Gastroesophageal sphincter (tissue), 4 donors: ENCODE data around the gene EXOC3L4. TPM values are rescaled to one million over a fixed set of nuclear protein-coding genes. Genes with fewer than 3 reads are reported as not detected.

Experiments used
- ATAC-seq: fragments of 150-250 bp; one replicate; pipeline ENCODE4 v1.9.1; 2016; ENCODE audit warnings: mild to moderate bottlenecking, moderate library complexity
- H3K27ac ChIP-seq, 4 donors: fragments of 200-600 bp; sonication (generic) in 3 of 4; 1 replicate in 3 of 4; 2 replicates in 1 of 4; pipeline ENCODE4 v1.5.1; 2016 to 2019
- H3K27me3 ChIP-seq: fragments of 200-600 bp; sonication (generic); one replicate; pipeline ENCODE4 v1.5.1; 2019
- H3K36me3 ChIP-seq, 2 donors: fragments of 200-600 bp; sonication (generic); one replicate each; pipeline ENCODE4 v1.5.1; 2019; ENCODE audit warnings: control low read depth in 1 of 2
- H3K4me1 ChIP-seq, 3 donors: fragments of 200-600 bp; sonication (generic); 1 replicate in 2 of 3; 2 replicates in 1 of 3; pipeline ENCODE4 v1.5.1; 2016 to 2019; ENCODE audit warnings: control low read depth in 2 of 3
- H3K4me3 ChIP-seq, 2 donors: fragments of 200-600 bp; sonication (generic); one replicate each; pipeline ENCODE4 v1.5.1; 2019; ENCODE audit warnings: mild to moderate bottlenecking in 1 of 2, moderate library complexity in 1 of 2
- H3K9me3 ChIP-seq, 3 donors: fragments of 200-600 bp; sonication (generic); one replicate each; pipeline ENCODE4 v1.5.1; 2017 to 2019; ENCODE audit warnings: control low read depth in 2 of 3
- CTCF ChIP-seq, 4 experiments: fragments of 200-600 bp in 2 of 4; fragments of 450-650 bp in 2 of 4; sonication (generic) in 1 of 4; IDR thresholded peaks; one replicate each; pipeline ENCODE4 v1.5.1; 2017 to 2019; ENCODE audit warnings: antibody characterized with exemption in 4 of 4, mild to moderate bottlenecking in 2 of 4, moderate library complexity in 2 of 4
- EP300 ChIP-seq: sonication (generic); formaldehyde crosslinking; IDR thresholded peaks from one replicate; pipeline ENCODE4 v1.6.1; 2017; ENCODE audit warnings: antibody characterized with exemption, mild to moderate bottlenecking
- POLR2A ChIP-seq, 2 donors: fragments of 450-650 bp; IDR thresholded peaks; one replicate each; pipeline ENCODE4 v1.6.1; 2017; ENCODE audit warnings: antibody characterized with exemption in 2 of 2, mild to moderate bottlenecking in 2 of 2, moderate library complexity in 1 of 2
- POLR2AphosphoS5 ChIP-seq: sonication (generic); formaldehyde crosslinking; IDR thresholded peaks from one replicate; pipeline ENCODE4 v1.6.1; 2017; ENCODE audit warnings: antibody characterized with exemption
- WGBS, 2 donors: methylation state at CpG; one replicate each; pipeline ENCODE4 v1.1.5; 2018; ENCODE audit warnings: low coverage in 1 of 2; 5-methylcytosine and 5-hydroxymethylcytosine counted together
- total RNA-seq, 4 donors: library from RNA; depleted of rRNA; stranded (reverse); fragments of >200 nt; gene quantifications; one replicate each; pipeline ENCODE4 v1.1.0, GENCODE V29; 2016

The EXOC3L4 gene
- total RNA-seq, 4 donors from 2014 or later: 0.40 to 3.6 (median 0.45) TPM; not detected in 1

- H3K27me3 ChIP-seq: no peaks in the 10 kb centered on the region
- peaks cover 0 to 3% (median 0%) of the 10 kb centered on the region in 3 donors for H3K4me1 ChIP-seq
- ATAC-seq: no peak
- H3K9me3 ChIP-seq: no peaks in the 10 kb centered on the region
- WGBS, 2 donors: 83 to 92% methylated on average over 4 to 5 of the region's 7 CpGs
- no peaks in the 10 kb centered on the region for H3K36me3 ChIP-seq
- TF ChIP-seq POLR2A (IDR thresholded peaks at IDR 0.05) (no peak), EP300 (no peak)
- H3K27ac ChIP-seq: peak overlapping the region in 1 of 4 donors; percentile 54
- no peak overlapping the region for H3K4me3 ChIP-seq
Measured at GRCh38 chr14:103065861-103066260, 28.7 kb upstream of the EXOC3L4 start.

- 33 to 53% methylated on average over 3 to 6 of the region's 9 CpGs for WGBS, 2 donors
- Histone ChIP-seq H3K4me1 (peaks cover 0 to 5% (median 1%) of the 10 kb centered on the region in 3 donors), H3K27ac (peak overlapping the region in 1 of 4 donors; percentile 54), H3K36me3 (no peaks in the 10 kb centered on the region), H3K9me3 (no peaks in the 10 kb centered on the region), H3K4me3 (no peak overlapping the region), H3K27me3 (no peaks in the 10 kb centered on the region)
- peak; percentile 47 for ATAC-seq
- no peak for TF ChIP-seq CTCF (IDR thresholded peaks at IDR 0.05)
- TF ChIP-seq POLR2AphosphoS5: peak; percentile 10
Measured at GRCh38 chr14:103066399-103066798, 28.1 kb upstream of the EXOC3L4 start.

- Histone ChIP-seq H3K9me3 (no peaks in the 10 kb centered on the region), H3K27ac (peak overlapping the region in 3 of 4 donors; percentile 37 to 60 (median 55)), H3K4me3 (no peak overlapping the region), H3K27me3 (no peaks in the 10 kb centered on the region), H3K36me3 (no peaks in the 10 kb centered on the region), H3K4me1 (peaks cover 0 to 8% (median 7%) of the 10 kb centered on the region in 3 donors)
- ATAC-seq: peak; percentile 80
- WGBS, 2 donors: 54 to 73% methylated on average over 4 to 6 of the region's 8 CpGs
- TF ChIP-seq CTCF (IDR thresholded peaks at IDR 0.05) (no peak), EP300 (no peak), POLR2AphosphoS5 (no peak), POLR2A (IDR thresholded peaks at IDR 0.05) (no peak)
Measured at GRCh38 chr14:103067231-103067954, 27.1 kb upstream of the EXOC3L4 start.

GRCh38 chr14:103068351-103069073, 26.0 kb upstream of the EXOC3L4 start:
- no peak for ATAC-seq
- Histone ChIP-seq H3K27ac (peak overlapping the region in 3 of 4 donors; percentile 37 to 60 (median 55)), H3K9me3 (no peaks in the 10 kb centered on the region), H3K27me3 (no peaks in the 10 kb centered on the region), H3K4me1 (peaks cover 0 to 8% (median 8%) of the 10 kb centered on the region in 3 donors), H3K4me3 (no peak overlapping the region), H3K36me3 (no peaks in the 10 kb centered on the region)
- no peak for TF ChIP-seq POLR2AphosphoS5
- no peak for TF ChIP-seq CTCF (IDR thresholded peaks at IDR 0.05)
- no peak for TF ChIP-seq POLR2A (IDR thresholded peaks at IDR 0.05)
- TF ChIP-seq EP300: no peak
- WGBS, 2 donors: 65 to 80% methylated on average over 2 of the region's 22 CpGs

- 93% methylated on average over 3 of the region's 8 CpGs; no CpG with 5 or more reads in 1 of the 2 donors for whole genome bisulfite sequencing, 2 donors
- TF ChIP-seq EP300 (no peak), CTCF (IDR thresholded peaks at IDR 0.05) (no peak), POLR2AphosphoS5 (no peak), POLR2A (IDR thresholded peaks at IDR 0.05) (no peak)
- ATAC-seq: no peak
- Histone ChIP-seq H3K27ac (no peak overlapping the region), H3K4me3 (no peak overlapping the region), H3K4me1 (peaks cover 0 to 27% (median 12%) of the 10 kb centered on the region in 3 donors), H3K27me3 (no peaks in the 10 kb centered on the region), H3K36me3 (no peaks in the 10 kb centered on the region), H3K9me3 (no peaks in the 10 kb centered on the region)
Measured at GRCh38 chr14:103070263-103070885, 24.2 kb upstream of the EXOC3L4 start.
